Ovary (tissue), 3 donors: Measurements from ENCODE around the gene CAB39.

Source experiments
- CTCF ChIP-seq, 3 donors: fragments of 450-650 bp in 2 of 3; fragments of 200-600 bp in 1 of 3; IDR thresholded peaks; one replicate each; pipeline versions ENCODE4 v1.5.1 to v1.8.0; 2016 to 2022; ENCODE audit warnings: antibody characterized with exemption in 3 of 3, mild to moderate bottlenecking in 1 of 3
- EP300 ChIP-seq: sonication (generic); formaldehyde crosslinking; IDR thresholded peaks from one replicate; pipeline ENCODE4 v1.6.1; 2017; ENCODE audit warnings: antibody characterized with exemption
- POLR2A ChIP-seq: fragments of 450-650 bp; IDR thresholded peaks from one replicate; pipeline ENCODE4 v1.6.1; 2017; ENCODE audit warnings: antibody characterized with exemption, mild to moderate bottlenecking, moderate library complexity
- donor health status: DM: no; HTN: no; CAD: no.

GRCh38 chr2:230680463-230681170 lies 32.0 kb upstream of the CAB39 start:
- TF ChIP-seq CTCF (IDR thresholded peaks at IDR 0.05) (no peak), POLR2A (no peak), EP300 (no peak)
